ENCODE results near the gene SESN1.
"Not testable (repeated sequence)": the region's sequence is repeated elsewhere in the genome, so short reads cannot be mapped to it uniquely, and the experiment has no call there.

The SESN1 gene

GRCh38 chr6:109095036-109095834 is 589 bp upstream of the SESN1 start, which contains the start of gene CEP57L1:
Gene CEP57L1 (plus strand): TSS chr6:109095507. CDS start chr6:109145222, 49,715 bp downstream.
- Histone ChIP-seq H3K9me3 (ENCODE audit: control insufficient read depth, low read length) (no peaks in the 10 kb centered on the region), H3K9ac (ENCODE audit: low read length) (peak within 1 kb of the TSS; percentile 97), H3K36me3 (ENCODE audit: control insufficient read depth, insufficient read depth, low read length, severe bottlenecking) (no peaks in the 10 kb centered on the region), H3K27me3 (replicated peaks; ENCODE audit: control insufficient read depth, insufficient read depth, low read length) (no peaks in the 10 kb centered on the region), H3K4me3 (ENCODE audit: low read length) (peak within 1 kb of the TSS; percentile 98), H3K4me1 (ENCODE audit: control insufficient read depth, insufficient read depth, low read length) (peaks cover 19% of the 10 kb centered on the region)
- DNase-seq (ENCODE audit: low read depth), result peak; percentile 99

- Histone ChIP-seq H3K4me3 (ENCODE audit: low read length) (peak overlapping the region; percentile 98), H3K9ac (ENCODE audit: low read length) (peak overlapping the region; percentile 97), H3K27me3 (replicated peaks; ENCODE audit: control insufficient read depth, insufficient read depth, low read length) (no peaks in the 10 kb centered on the region), H3K4me1 (ENCODE audit: control insufficient read depth, insufficient read depth, low read length) (peaks cover 32% of the 10 kb centered on the region), H3K36me3 (ENCODE audit: control insufficient read depth, insufficient read depth, low read length, severe bottlenecking) (no peaks in the 10 kb centered on the region), H3K9me3 (ENCODE audit: control insufficient read depth, low read length) (no peaks in the 10 kb centered on the region)
- DNase-seq (ENCODE audit: low read depth), result peak; percentile 44
Observed at GRCh38 chr6:109093732-109094415, 772 bp downstream of the SESN1 start.

- peaks cover 32% of the 10 kb centered on the region for H3K4me1 ChIP-seq (ENCODE audit: control insufficient read depth, insufficient read depth, low read length)
- no peaks in the 10 kb centered on the region for H3K27me3 ChIP-seq (replicated peaks; ENCODE audit: control insufficient read depth, insufficient read depth, low read length)
- DNase-seq (ENCODE audit: low read depth), result no peak
- peak overlapping the region; percentile 97 for H3K9ac ChIP-seq (ENCODE audit: low read length)
- peak overlapping the region; percentile 98 for H3K4me3 ChIP-seq (ENCODE audit: low read length)
- H3K9me3 ChIP-seq (ENCODE audit: control insufficient read depth, low read length), result no peaks in the 10 kb centered on the region
- peaks cover 5% of the 10 kb centered on the region for H3K36me3 ChIP-seq (ENCODE audit: control insufficient read depth, insufficient read depth, low read length, severe bottlenecking)
Observed at GRCh38 chr6:109092074-109092473, 2.6 kb downstream of the SESN1 start.

- H3K4me1 ChIP-seq (ENCODE audit: control insufficient read depth, insufficient read depth, low read length), result peaks cover 32% of the 10 kb centered on the region
- H3K9me3 ChIP-seq (ENCODE audit: control insufficient read depth, low read length), result no peaks in the 10 kb centered on the region
- peaks cover 5% of the 10 kb centered on the region for H3K36me3 ChIP-seq (ENCODE audit: control insufficient read depth, insufficient read depth, low read length, severe bottlenecking)
- peak overlapping the region; percentile 98 for H3K4me3 ChIP-seq (ENCODE audit: low read length)
- no peaks in the 10 kb centered on the region for H3K27me3 ChIP-seq (replicated peaks; ENCODE audit: control insufficient read depth, insufficient read depth, low read length)
- peak; percentile 23 for DNase-seq (ENCODE audit: low read depth)
- H3K9ac ChIP-seq (ENCODE audit: low read length), result no peak overlapping the region
Observed at GRCh38 chr6:109091314-109092024, 3.2 kb downstream of the SESN1 start.

- Histone ChIP-seq H3K27me3 (replicated peaks; ENCODE audit: control insufficient read depth, insufficient read depth, low read length) (no peaks in the 10 kb centered on the region), H3K9me3 (ENCODE audit: control insufficient read depth, low read length) (no peaks in the 10 kb centered on the region), H3K9ac (ENCODE audit: low read length) (no peak overlapping the region), H3K36me3 (ENCODE audit: control insufficient read depth, insufficient read depth, low read length, severe bottlenecking) (peaks cover 19% of the 10 kb centered on the region), H3K4me1 (ENCODE audit: control insufficient read depth, insufficient read depth, low read length) (peaks cover 27% of the 10 kb centered on the region), H3K4me3 (ENCODE audit: low read length) (no peak overlapping the region)
- DNase-seq (ENCODE audit: low read depth), result no peak
Observed at GRCh38 chr6:109088995-109089394, 5.7 kb downstream of the SESN1 start.

- no peak overlapping the region for H3K4me3 ChIP-seq (ENCODE audit: low read length)
- H3K9me3 ChIP-seq (ENCODE audit: control insufficient read depth, low read length), result no peaks in the 10 kb centered on the region
- H3K9ac ChIP-seq (ENCODE audit: low read length), result no peak overlapping the region
- H3K36me3 ChIP-seq (ENCODE audit: control insufficient read depth, insufficient read depth, low read length, severe bottlenecking), result peaks cover 19% of the 10 kb centered on the region
- DNase-seq (ENCODE audit: low read depth), result no peak
- H3K27me3 ChIP-seq (replicated peaks; ENCODE audit: control insufficient read depth, insufficient read depth, low read length), result no peaks in the 10 kb centered on the region
- peaks cover 33% of the 10 kb centered on the region for H3K4me1 ChIP-seq (ENCODE audit: control insufficient read depth, insufficient read depth, low read length)
Observed at GRCh38 chr6:109087661-109088264, 6.9 kb downstream of the SESN1 start.

GRCh38 chr6:109084146-109084545 is 10.5 kb downstream of the SESN1 start:
- peaks cover 35% of the 10 kb centered on the region for H3K4me1 ChIP-seq (ENCODE audit: control insufficient read depth, insufficient read depth, low read length)
- H3K9me3 ChIP-seq (ENCODE audit: control insufficient read depth, low read length); H3K27me3 ChIP-seq (replicated peaks; ENCODE audit: control insufficient read depth, insufficient read depth, low read length): not testable (repeated sequence)

GRCh38 chr6:109083657-109084056 is 11.0 kb downstream of the SESN1 start:
- Histone ChIP-seq H3K4me1 (ENCODE audit: control insufficient read depth, insufficient read depth, low read length) (peaks cover 32% of the 10 kb centered on the region), H3K4me3 (ENCODE audit: low read length) (no peak overlapping the region), H3K9me3 (ENCODE audit: control insufficient read depth, low read length) (no peaks in the 10 kb centered on the region), H3K27me3 (replicated peaks; ENCODE audit: control insufficient read depth, insufficient read depth, low read length) (no peaks in the 10 kb centered on the region), H3K36me3 (ENCODE audit: control insufficient read depth, insufficient read depth, low read length, severe bottlenecking) (peaks cover 19% of the 10 kb centered on the region), H3K9ac (ENCODE audit: low read length) (no peak overlapping the region)
- no peak for DNase-seq (ENCODE audit: low read depth)

More at GRCh38 chr6:109084146-109084545, 10.5 kb downstream of the SESN1 start:
- peaks cover 19% of the 10 kb centered on the region for H3K36me3 ChIP-seq (ENCODE audit: control insufficient read depth, insufficient read depth, low read length, severe bottlenecking)
- not testable (repeated sequence) for DNase-seq (ENCODE audit: low read depth); H3K4me3 ChIP-seq (ENCODE audit: low read length); H3K9ac ChIP-seq (ENCODE audit: low read length)

GRCh38 chr6:109082188-109082577 is 12.5 kb downstream of the SESN1 start:
- Histone ChIP-seq H3K36me3 (ENCODE audit: control insufficient read depth, insufficient read depth, low read length, severe bottlenecking) (peaks cover 13% of the 10 kb centered on the region), H3K9me3 (ENCODE audit: control insufficient read depth, low read length) (no peaks in the 10 kb centered on the region), H3K27me3 (replicated peaks; ENCODE audit: control insufficient read depth, insufficient read depth, low read length) (no peaks in the 10 kb centered on the region), H3K4me3 (ENCODE audit: low read length) (no peak overlapping the region), H3K9ac (ENCODE audit: low read length) (no peak overlapping the region), H3K4me1 (ENCODE audit: control insufficient read depth, insufficient read depth, low read length) (peaks cover 32% of the 10 kb centered on the region)
- DNase-seq (ENCODE audit: low read depth), result no peak

GRCh38 chr6:109081516-109082187 is 13.0 kb downstream of the SESN1 start:
- Histone ChIP-seq H3K4me3 (ENCODE audit: low read length) (no peak overlapping the region), H3K27me3 (replicated peaks; ENCODE audit: control insufficient read depth, insufficient read depth, low read length) (no peaks in the 10 kb centered on the region), H3K9ac (ENCODE audit: low read length) (no peak overlapping the region), H3K4me1 (ENCODE audit: control insufficient read depth, insufficient read depth, low read length) (peaks cover 32% of the 10 kb centered on the region), H3K9me3 (ENCODE audit: control insufficient read depth, low read length) (no peaks in the 10 kb centered on the region), H3K36me3 (ENCODE audit: control insufficient read depth, insufficient read depth, low read length, severe bottlenecking) (peaks cover 13% of the 10 kb centered on the region)
- DNase-seq (ENCODE audit: low read depth), result no peak

Data from adipocyte (in vitro differentiated cells).